IPS-18a (cell line): Measurements from ENCODE around the gene GNPTAB.
"Not testable (repeated sequence)": the region's sequence is repeated elsewhere in the genome, so short reads cannot be mapped to it uniquely, and the experiment has no call there.

Source experiments
- H3K27ac ChIP-seq: one replicate; pipeline ENCODE4 v1.5.1; 2013; ENCODE audit warnings: low read length
- H3K27me3 ChIP-seq: one replicate; pipeline ENCODE4 v1.6.1; 2013; ENCODE audit warnings: mild to moderate bottlenecking, low read length; ENCODE audit not compliant: control insufficient read depth, insufficient read depth
- H3K36me3 ChIP-seq: one replicate; pipeline ENCODE4 v1.6.1; 2013; ENCODE audit warnings: low read depth, low read length; ENCODE audit not compliant: control insufficient read depth
- H3K4me1 ChIP-seq: one replicate; pipeline ENCODE4 v1.6.1; 2013; ENCODE audit warnings: low read depth, low read length; ENCODE audit not compliant: control insufficient read depth
- H3K4me3 ChIP-seq: one replicate; pipeline ENCODE4 v1.5.1; 2013; ENCODE audit warnings: low read length
- H3K9ac ChIP-seq: one replicate; pipeline ENCODE4 v1.6.1; 2013; ENCODE audit warnings: mild to moderate bottlenecking, low read length, moderate library complexity
- H3K9me3 ChIP-seq: one replicate; pipeline ENCODE4 v1.6.1; 2013; ENCODE audit warnings: low read depth, low read length; ENCODE audit not compliant: control insufficient read depth

Gene GNPTAB

DNA sequence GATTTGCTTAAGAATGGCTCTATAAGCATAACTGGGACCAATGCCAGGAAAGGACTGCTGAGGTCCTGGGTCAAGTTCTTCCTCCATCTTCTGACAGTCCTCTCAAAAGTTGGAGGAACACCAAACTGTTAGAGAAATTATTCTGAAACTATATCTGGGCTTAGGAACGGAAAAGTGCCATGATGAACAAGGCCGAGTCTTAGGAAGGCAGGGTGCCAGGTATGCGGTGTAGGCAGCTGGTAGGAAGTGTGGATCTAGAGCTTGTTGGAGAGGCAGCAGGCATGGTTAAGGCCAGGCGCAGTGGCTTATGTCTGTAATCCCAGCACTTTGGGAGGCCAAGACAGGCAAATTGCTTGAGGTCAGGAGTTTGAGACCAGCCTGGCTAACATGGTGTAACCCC, 7.7 kb downstream of the GNPTAB start:
- Histone ChIP-seq H3K4me1 (peaks cover 41% of the 10 kb centered on the region), H3K27ac (no peak overlapping the region), H3K9ac (no peak overlapping the region), H3K36me3 (no peaks in the 10 kb centered on the region), H3K4me3 (no peak overlapping the region), H3K9me3 (no peaks in the 10 kb centered on the region), H3K27me3 (no peaks in the 10 kb centered on the region)

DNA sequence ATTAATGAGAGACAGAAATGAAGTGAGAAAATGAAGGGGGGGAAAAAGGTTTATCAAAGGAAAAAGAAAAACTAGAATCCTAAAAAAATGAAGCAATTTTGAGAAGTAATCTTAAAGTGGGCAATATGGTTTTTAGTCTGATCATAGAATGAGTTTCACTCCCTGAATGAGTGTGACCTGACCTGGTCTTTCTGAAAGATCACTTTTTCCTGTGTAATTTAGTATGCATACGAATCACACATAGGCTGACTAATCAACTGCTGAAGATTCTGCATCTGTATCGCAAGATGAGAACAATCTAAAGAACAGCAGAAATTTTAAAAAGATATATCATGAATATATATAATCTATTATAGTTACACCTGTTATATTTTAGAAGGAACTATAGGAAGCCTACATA, 11.3 kb downstream of the GNPTAB start:
- H3K27ac ChIP-seq: no peak overlapping the region
- no peaks in the 10 kb centered on the region for H3K36me3 ChIP-seq
- H3K4me3 ChIP-seq: no peak overlapping the region
- H3K9me3 ChIP-seq: no peaks in the 10 kb centered on the region
- no peaks in the 10 kb centered on the region for H3K27me3 ChIP-seq
- H3K4me1 ChIP-seq: peaks cover 24% of the 10 kb centered on the region
- H3K9ac ChIP-seq: no peak overlapping the region

DNA sequence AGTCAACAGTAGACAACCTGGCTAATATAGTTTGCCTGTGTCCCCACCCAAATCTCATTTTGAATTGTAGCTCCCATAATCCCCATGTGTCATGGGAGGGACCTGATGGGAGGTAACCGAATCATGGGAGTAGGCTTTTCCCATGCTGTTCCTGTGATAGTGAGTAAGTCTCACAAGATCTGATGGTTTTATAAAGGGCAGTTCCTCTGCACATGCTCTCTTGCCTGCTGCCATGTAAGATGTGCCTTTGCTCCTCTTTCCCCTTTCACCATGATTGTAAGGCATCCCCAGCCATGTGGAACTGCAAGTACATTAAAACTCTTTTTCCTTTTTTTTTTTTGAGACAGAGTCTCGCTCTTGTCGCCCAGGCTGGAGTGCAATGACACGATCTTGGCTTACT, 12.1 kb downstream of the GNPTAB start:
- peaks cover 20% of the 10 kb centered on the region for H3K4me1 ChIP-seq
- H3K27me3 ChIP-seq, H3K4me3 ChIP-seq, H3K9ac ChIP-seq, H3K27ac ChIP-seq, H3K9me3 ChIP-seq, H3K36me3 ChIP-seq: not testable (repeated sequence)

DNA sequence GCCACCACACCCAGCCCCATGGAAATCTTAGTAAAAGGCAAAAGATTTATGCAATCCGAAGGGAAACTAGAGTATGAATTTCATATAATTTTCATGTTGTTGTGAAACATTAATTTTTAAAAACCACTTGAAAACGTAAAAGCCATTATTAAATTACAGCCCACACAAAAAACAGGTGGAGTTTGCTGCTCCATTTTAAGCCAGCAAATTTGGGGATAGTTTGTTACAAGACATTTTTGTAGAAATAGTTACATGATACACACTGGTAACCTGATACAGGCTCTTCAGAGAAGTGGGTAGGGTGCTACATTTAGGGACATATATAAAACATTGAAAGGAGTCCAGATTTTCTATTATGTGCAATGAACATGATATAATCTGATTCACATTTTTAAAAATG, 17.6 kb downstream of the GNPTAB start:
- no peaks in the 10 kb centered on the region for H3K9me3 ChIP-seq
- no peak overlapping the region for H3K4me3 ChIP-seq
- H3K27ac ChIP-seq: no peak overlapping the region
- no peaks in the 10 kb centered on the region for H3K36me3 ChIP-seq
- no peak overlapping the region for H3K9ac ChIP-seq
- H3K27me3 ChIP-seq: no peaks in the 10 kb centered on the region
- no peaks in the 10 kb centered on the region for H3K4me1 ChIP-seq

DNA sequence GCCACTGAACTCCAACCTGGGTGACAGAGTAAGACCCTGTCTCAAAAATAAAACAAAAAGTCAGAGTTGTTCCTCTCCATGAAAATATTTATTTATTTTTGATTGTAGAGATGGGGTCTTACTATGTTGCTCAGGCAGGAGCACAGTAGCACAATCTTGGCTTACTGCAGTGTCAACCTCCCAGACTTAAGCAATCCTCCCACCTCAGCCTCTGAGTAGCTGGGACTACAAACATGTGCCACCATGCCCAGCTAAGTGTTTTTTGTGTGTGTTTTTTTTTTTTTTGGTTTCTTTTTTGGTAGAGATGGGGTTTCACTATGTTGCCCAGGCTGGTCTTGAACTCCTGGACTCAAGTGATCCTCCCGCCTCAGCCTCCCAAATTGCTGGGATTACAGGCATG, 18.0 kb downstream of the GNPTAB start:
- not testable (repeated sequence) for H3K4me3 ChIP-seq, H3K9me3 ChIP-seq, H3K27me3 ChIP-seq, H3K36me3 ChIP-seq, H3K9ac ChIP-seq, H3K27ac ChIP-seq, H3K4me1 ChIP-seq

DNA sequence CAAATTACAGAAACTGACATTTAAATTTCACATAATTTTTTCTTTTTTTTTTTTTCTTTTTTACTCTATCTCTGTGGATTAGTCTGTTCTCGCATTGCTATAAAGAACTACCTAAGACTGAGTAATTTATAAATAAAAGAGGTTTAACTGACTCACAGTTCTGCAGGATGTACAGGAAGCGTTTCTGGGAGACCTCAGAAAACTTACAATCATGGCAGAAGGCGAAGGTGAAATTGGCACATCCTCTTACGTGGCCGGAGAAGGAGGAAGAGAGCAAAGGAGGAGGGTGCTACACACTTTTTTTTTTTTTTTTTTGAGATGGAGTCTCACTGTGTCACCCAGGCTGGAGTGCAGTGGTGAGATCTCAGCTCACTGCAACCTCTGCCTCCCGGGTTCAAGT, 19.4 kb downstream of the GNPTAB start:
- not testable (repeated sequence) for H3K27ac ChIP-seq, H3K4me3 ChIP-seq, H3K4me1 ChIP-seq, H3K9ac ChIP-seq, H3K36me3 ChIP-seq, H3K27me3 ChIP-seq, H3K9me3 ChIP-seq

DNA sequence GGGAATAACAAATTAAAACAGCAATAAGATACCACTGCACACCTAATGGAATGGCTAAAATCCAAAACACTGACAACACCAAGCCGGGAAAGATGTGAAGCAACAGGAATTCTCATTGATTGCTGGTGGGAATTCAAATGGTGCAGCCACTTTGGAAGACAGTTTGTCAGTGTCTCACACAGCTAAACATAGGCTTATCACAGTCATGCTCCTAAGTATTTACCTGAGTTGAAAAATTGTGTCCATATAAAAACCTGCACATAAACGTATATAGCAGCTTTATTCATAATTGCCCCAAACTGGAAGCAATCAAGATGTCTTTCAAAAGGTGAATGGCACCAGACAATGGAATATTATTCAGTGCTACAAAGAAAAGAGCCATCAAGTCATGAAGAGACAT, 21.6 kb downstream of the GNPTAB start:
- no peaks in the 10 kb centered on the region for H3K27me3 ChIP-seq
- H3K36me3 ChIP-seq: no peaks in the 10 kb centered on the region
- H3K4me3 ChIP-seq: no peak overlapping the region
- H3K9ac ChIP-seq: no peak overlapping the region
- H3K9me3 ChIP-seq: no peaks in the 10 kb centered on the region
- H3K27ac ChIP-seq: no peak overlapping the region
- H3K4me1 ChIP-seq: peaks cover 5% of the 10 kb centered on the region

DNA sequence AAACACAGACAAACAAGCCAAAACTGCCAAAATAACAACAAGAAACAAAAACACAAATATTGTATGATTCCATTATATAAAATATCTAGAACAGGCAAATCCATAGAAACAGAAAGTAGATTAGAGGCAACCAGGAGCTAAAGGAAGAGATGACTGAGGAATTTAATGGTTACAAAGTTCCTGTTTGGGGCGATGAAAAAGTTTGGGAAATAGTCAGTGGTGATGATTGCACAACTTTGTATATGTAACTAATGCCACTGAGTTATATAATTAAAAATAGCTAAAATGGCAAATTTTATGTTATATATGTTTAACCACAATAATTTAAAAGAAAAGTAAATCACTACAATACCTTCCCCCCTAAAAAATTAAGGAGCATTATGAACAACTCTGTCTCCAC, 24.5 kb downstream of the GNPTAB start:
- Histone ChIP-seq H3K9ac (no peak overlapping the region), H3K4me3 (no peak overlapping the region), H3K9me3 (no peaks in the 10 kb centered on the region), H3K27ac (no peak overlapping the region), H3K36me3 (no peaks in the 10 kb centered on the region), H3K4me1 (peaks cover 5% of the 10 kb centered on the region), H3K27me3 (no peaks in the 10 kb centered on the region)

DNA sequence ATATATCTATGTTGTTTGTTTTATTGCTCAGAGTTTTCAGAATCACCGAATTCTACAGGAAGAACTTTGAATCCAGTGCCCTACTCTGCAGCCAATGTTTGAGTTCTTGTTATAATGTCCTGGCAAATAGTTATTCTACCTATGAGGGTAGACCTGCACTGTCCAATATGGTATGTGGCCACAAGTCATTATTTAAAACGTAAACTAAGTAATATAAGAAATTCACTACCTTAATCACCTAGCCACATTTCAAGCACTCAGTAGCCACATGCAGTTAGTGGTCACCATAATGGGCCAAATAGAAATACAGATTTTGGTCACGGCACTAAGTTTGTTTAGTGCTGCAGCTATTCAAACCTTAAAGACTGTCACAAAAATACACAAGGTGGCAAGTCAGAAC, 26.4 kb downstream of the GNPTAB start:
- Histone ChIP-seq H3K27ac (no peak overlapping the region), H3K27me3 (no peaks in the 10 kb centered on the region), H3K9ac (no peak overlapping the region), H3K4me3 (no peak overlapping the region), H3K4me1 (peaks cover 5% of the 10 kb centered on the region), H3K9me3 (no peaks in the 10 kb centered on the region), H3K36me3 (no peaks in the 10 kb centered on the region)

DNA sequence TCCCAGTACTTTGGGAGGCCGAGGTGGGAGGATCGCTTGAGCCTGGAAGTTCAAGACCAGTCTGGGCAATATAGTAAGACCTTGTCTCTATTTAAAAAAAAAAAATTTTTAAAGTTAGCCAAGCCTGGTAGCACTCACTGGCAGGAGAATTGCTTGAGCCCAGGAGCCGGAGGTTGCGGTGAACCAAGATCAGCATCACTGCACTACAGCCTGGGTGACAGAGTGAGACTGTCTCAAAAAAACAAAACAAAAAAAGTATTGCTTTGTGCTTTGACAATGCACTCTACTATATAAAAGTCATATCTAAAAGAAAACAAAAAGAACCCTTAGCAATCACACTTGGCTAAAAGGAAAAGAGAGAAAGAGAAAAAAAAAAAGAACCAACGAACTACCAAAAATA, 26.8 kb downstream of the GNPTAB start:
- H3K9ac ChIP-seq: no peak overlapping the region
- H3K4me1 ChIP-seq: peaks cover 5% of the 10 kb centered on the region
- no peak overlapping the region for H3K27ac ChIP-seq
- H3K36me3 ChIP-seq: no peaks in the 10 kb centered on the region
- H3K4me3 ChIP-seq: no peak overlapping the region
- no peaks in the 10 kb centered on the region for H3K27me3 ChIP-seq
- H3K9me3 ChIP-seq: no peaks in the 10 kb centered on the region

DNA sequence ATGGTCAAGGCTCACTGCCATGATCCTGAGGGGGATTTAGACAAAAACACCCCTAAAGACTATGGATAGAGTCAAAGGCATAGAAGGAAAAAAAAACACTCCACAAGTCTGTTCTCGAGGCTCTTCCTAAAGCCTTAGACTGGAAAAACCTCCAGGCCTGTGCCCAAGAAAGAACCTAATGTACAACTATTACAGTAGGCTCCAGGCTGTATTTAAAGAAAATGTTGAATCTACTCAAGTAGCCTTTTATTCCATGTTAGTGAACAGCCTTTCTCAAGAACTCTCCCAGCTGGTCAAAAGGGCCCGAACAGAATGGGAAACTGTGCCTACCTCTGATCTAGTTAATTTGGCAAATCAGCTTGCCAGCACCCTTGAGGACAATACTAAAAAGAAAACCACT, 28.3 kb downstream of the GNPTAB start:
- no peak overlapping the region for H3K27ac ChIP-seq
- H3K27me3 ChIP-seq: no peaks in the 10 kb centered on the region
- peaks cover 5% of the 10 kb centered on the region for H3K4me1 ChIP-seq
- no peak overlapping the region for H3K4me3 ChIP-seq
- no peak overlapping the region for H3K9ac ChIP-seq
- no peaks in the 10 kb centered on the region for H3K9me3 ChIP-seq
- no peaks in the 10 kb centered on the region for H3K36me3 ChIP-seq

DNA sequence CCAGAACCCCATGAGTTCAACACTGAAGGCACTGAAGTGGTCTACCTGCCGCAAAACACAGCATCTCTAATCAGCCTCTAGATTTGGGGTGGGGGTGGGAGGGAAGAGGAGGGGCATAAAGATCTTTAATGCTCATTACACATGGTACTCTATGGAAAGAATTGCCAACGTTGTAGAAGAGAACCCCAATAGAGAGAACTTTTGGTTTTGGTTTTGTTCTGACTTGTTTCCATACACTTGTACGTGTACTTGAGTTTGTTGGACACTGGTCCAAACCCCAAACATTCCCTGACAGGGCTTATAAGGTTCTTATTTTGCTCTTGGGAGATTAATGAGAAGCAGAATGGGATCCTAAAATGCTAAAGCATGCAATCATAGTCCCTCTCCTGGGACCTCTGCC, 31.0 kb downstream of the GNPTAB start:
- no peaks in the 10 kb centered on the region for H3K27me3 ChIP-seq
- H3K4me3 ChIP-seq: no peak overlapping the region
- H3K9me3 ChIP-seq: no peaks in the 10 kb centered on the region
- no peak overlapping the region for H3K9ac ChIP-seq
- no peaks in the 10 kb centered on the region for H3K4me1 ChIP-seq
- no peak overlapping the region for H3K27ac ChIP-seq
- no peaks in the 10 kb centered on the region for H3K36me3 ChIP-seq

DNA sequence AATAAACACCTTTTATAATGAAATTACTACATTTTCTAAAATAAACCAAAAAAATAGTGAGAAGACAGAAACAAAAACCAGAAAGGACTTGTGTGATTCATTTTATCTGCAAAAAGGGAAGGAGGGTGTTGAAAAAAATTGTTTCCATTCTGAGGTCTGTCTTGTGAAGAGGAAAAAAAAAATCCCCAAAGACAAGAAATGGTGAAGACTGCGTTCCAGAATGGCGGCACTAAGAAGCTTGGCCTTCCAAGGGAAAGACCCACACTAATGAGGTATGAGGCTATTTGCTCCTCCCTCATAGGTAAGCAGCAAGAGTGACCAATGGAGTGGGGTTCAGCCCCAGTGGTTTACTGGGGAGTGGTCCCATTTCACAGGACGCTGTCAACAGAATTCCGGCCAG, 35.0 kb downstream of the GNPTAB start:
- H3K9me3 ChIP-seq: no peaks in the 10 kb centered on the region
- H3K27ac ChIP-seq: no peak overlapping the region
- H3K36me3 ChIP-seq: no peaks in the 10 kb centered on the region
- no peak overlapping the region for H3K4me3 ChIP-seq
- H3K27me3 ChIP-seq: no peaks in the 10 kb centered on the region
- H3K9ac ChIP-seq: no peak overlapping the region
- no peaks in the 10 kb centered on the region for H3K4me1 ChIP-seq
